ENCODE data around the gene RAP1GAP2.

- TF ChIP-seq POLR2A (IDR thresholded peaks at IDR 0.05) (no peak), CTCF (IDR thresholded peaks at IDR 0.05) (no peak), EP300 (IDR thresholded peaks at IDR 0.05) (no peak)
Observed at GRCh38 chr17:2897605-2898004, 101.4 kb downstream of the RAP1GAP2 start.

All from sigmoid colon (tissue), 4 donors.